HepG2 (cell line): ENCODE data around the gene USP11. TPM values are rescaled to one million over a fixed set of nuclear protein-coding genes. Genes with fewer than 3 reads are reported as not detected.

Experiments used
- AGO2 ChIP-seq: fragments of 200-400 bp; formaldehyde crosslinking; optimal IDR thresholded peaks from 2 replicates; pipeline ENCODE3; 2017; ENCODE audit warnings: mild to moderate bottlenecking, low read depth, low read length, moderate library complexity
- GATAD1 ChIP-seq: IDR thresholded peaks from 2 replicates; pipeline ENCODE4 v1.6.1; 2016; ENCODE audit warnings: missing genetic modification reagents, missing compliant biosample characterization
- RARA ChIP-seq: IDR thresholded peaks from 2 replicates; pipeline ENCODE4 v1.6.1; 2016; ENCODE audit warnings: missing genetic modification reagents, missing compliant biosample characterization
- YY1 ChIP-seq: IDR thresholded peaks from 2 replicates; pipeline ENCODE4 v1.6.1; 2011; ENCODE audit warnings: low read length, low read depth, moderate library complexity, mild to moderate bottlenecking; ENCODE audit not compliant: insufficient read depth, insufficient replicate concordance
- ZNF350 ChIP-seq: sonication (generic); formaldehyde crosslinking; IDR thresholded peaks from 2 replicates; pipeline ENCODE4 v1.4.0; 2020; ENCODE audit warnings: mild to moderate bottlenecking, low read depth, missing genetic modification reagents, borderline replicate concordance
- ZNF577 ChIP-seq: sonication (generic); formaldehyde crosslinking; IDR thresholded peaks from 2 replicates; pipeline ENCODE4 v1.4.0; 2020; ENCODE audit warnings: mild to moderate bottlenecking, low read depth, missing genetic modification reagents, borderline replicate concordance
- ZNF605 ChIP-seq: sonication (generic); formaldehyde crosslinking; IDR thresholded peaks from 2 replicates; pipeline ENCODE4 v1.8.0; 2022; ENCODE audit warnings: mild to moderate bottlenecking, missing genetic modification reagents
- polyA plus RNA-seq, 8 experiments: library from polyadenylated mRNA; depleted of rRNA in 3 of 8; stranded (reverse) in 7 of 8; unstranded in 1 of 8; fragments of >200 nt; fragmentation: Illumina TruSeq in 4 of 8; extraction: Trizol in 4 of 8; gene quantifications; 2 replicates each; pipeline versions ENCODE4 v1.2.1 to v1.2.3, GENCODE V29; 2011 to 2016; ENCODE audit warnings: low read depth in 4 of 8, missing spikeins in 1 of 8, mixed read lengths in 1 of 8; ENCODE audit not compliant: insufficient read depth in 1 of 8
- total RNA-seq, 5 experiments: library from RNA; depleted of rRNA; stranded (reverse); fragments of >200 nt; fragmentation: Illumina TruSeq; extraction: Trizol; gene quantifications; 2 replicates each; pipeline ENCODE4 v1.2.3, GENCODE V29; 2016; ENCODE audit warnings: low read depth in 1 of 5
- TF ChIP-seq, protein P1 (sequence below): sonication (generic); formaldehyde crosslinking; IDR thresholded peaks from 2 replicates; pipeline ENCODE4 v1.4.0; 2020; ENCODE audit warnings: missing genetic modification reagents
- TF ChIP-seq, protein P2 (sequence below): sonication (generic); formaldehyde crosslinking; IDR thresholded peaks from 2 replicates; pipeline ENCODE4 v1.9.0; 2021; ENCODE audit warnings: missing genetic modification reagents, borderline replicate concordance
- TF ChIP-seq, protein P3 (sequence below): sonication (generic); formaldehyde crosslinking; IDR thresholded peaks from 2 replicates; pipeline ENCODE4 v1.8.0; 2022; ENCODE audit warnings: mild to moderate bottlenecking, missing genetic modification reagents
- TF ChIP-seq, protein P4 (sequence below): sonication (generic); formaldehyde crosslinking; IDR thresholded peaks from 2 replicates; pipeline ENCODE4 v1.4.0; 2020; ENCODE audit warnings: missing genetic modification reagents, borderline replicate concordance
- TF ChIP-seq, protein P5 (sequence below): sonication (generic); formaldehyde crosslinking; IDR thresholded peaks from 2 replicates; pipeline ENCODE4 v1.8.1; 2023; ENCODE audit warnings: mild to moderate bottlenecking, missing genetic modification reagents
- TF ChIP-seq, protein P6 (sequence below): sonication (generic); formaldehyde crosslinking; IDR thresholded peaks from 2 replicates; pipeline ENCODE4 v1.8.0; 2022; ENCODE audit warnings: mild to moderate bottlenecking, missing genetic modification reagents; ENCODE audit not compliant: insufficient replicate concordance

Gene USP11
- total and polyA plus RNA-seq, 2 of the 13 experiments (the other 11 are each of a cell fraction or from before 2014, with no cell fraction given) = 23.8 to 31.7 TPM

DNA sequence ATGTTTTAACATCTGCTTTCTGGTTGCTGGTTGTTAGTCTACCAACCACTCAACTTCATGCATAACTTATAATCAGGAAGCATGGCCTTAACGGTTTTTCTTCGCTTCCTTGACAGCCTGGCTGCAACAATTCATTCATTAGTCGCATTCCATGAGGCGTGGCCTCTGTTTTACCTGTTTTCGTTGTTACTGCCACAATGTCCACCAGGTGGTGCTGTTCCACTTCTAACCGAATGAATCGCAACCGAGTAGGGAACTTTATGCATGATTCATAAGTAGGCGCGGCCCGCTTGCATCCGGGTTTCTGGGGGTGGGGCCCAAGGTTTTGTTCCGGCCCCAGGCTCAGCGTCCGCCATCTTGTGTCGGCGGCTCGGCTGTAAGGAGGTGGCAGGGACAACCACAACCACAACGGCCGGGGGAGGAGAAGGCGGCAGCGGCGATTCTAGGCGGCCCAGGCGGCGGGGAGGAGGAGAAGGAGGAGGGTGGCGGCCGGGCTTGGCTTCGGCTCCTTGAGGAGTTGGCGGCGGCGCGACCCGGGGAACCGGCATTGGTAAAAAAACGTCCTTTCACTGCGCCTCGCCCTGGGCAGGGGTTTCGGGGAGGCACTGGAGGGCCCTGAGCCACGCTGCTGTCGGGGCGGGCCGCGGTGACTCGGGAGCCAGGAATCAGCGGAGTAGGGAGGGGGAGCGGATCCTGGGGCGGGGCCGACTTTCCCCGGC lies 39.2 kb upstream of the USP11 start, which contains the start of gene UBA1 (continued):
- TF ChIP-seq, protein P1, sequence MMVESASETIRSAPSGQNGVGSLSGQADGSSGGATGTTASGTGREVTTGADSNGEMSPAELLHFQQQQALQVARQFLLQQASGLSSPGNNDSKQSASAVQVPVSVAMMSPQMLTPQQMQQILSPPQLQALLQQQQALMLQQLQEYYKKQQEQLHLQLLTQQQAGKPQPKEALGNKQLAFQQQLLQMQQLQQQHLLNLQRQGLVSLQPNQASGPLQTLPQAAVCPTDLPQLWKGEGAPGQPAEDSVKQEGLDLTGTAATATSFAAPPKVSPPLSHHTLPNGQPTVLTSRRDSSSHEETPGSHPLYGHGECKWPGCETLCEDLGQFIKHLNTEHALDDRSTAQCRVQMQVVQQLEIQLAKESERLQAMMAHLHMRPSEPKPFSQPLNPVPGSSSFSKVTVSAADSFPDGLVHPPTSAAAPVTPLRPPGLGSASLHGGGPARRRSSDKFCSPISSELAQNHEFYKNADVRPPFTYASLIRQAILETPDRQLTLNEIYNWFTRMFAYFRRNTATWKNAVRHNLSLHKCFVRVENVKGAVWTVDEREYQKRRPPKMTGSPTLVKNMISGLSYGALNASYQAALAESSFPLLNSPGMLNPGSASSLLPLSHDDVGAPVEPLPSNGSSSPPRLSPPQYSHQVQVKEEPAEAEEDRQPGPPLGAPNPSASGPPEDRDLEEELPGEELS (CRISPR knock-in tag) = peak; percentile 34; the same call in 1 of the 2 replicates
- peak; percentile 44; the same call in 1 of the 2 replicates for TF ChIP-seq ZNF350 (CRISPR knock-in tag)
- 0 out of 2 replicates have a peak, but pooled peaks have one; percentile 35 for TF ChIP-seq ZNF605 (CRISPR knock-in tag)
- TF ChIP-seq, protein P2, sequence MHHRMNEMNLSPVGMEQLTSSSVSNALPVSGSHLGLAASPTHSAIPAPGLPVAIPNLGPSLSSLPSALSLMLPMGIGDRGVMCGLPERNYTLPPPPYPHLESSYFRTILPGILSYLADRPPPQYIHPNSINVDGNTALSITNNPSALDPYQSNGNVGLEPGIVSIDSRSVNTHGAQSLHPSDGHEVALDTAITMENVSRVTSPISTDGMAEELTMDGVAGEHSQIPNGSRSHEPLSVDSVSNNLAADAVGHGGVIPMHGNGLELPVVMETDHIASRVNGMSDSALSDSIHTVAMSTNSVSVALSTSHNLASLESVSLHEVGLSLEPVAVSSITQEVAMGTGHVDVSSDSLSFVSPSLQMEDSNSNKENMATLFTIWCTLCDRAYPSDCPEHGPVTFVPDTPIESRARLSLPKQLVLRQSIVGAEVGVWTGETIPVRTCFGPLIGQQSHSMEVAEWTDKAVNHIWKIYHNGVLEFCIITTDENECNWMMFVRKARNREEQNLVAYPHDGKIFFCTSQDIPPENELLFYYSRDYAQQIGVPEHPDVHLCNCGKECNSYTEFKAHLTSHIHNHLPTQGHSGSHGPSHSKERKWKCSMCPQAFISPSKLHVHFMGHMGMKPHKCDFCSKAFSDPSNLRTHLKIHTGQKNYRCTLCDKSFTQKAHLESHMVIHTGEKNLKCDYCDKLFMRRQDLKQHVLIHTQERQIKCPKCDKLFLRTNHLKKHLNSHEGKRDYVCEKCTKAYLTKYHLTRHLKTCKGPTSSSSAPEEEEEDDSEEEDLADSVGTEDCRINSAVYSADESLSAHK (CRISPR knock-in tag) = no peak
- TF ChIP-seq, protein P3, sequence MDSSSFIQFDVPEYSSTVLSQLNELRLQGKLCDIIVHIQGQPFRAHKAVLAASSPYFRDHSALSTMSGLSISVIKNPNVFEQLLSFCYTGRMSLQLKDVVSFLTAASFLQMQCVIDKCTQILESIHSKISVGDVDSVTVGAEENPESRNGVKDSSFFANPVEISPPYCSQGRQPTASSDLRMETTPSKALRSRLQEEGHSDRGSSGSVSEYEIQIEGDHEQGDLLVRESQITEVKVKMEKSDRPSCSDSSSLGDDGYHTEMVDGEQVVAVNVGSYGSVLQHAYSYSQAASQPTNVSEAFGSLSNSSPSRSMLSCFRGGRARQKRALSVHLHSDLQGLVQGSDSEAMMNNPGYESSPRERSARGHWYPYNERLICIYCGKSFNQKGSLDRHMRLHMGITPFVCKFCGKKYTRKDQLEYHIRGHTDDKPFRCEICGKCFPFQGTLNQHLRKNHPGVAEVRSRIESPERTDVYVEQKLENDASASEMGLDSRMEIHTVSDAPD = 0 out of 2 replicates have a peak, but pooled peaks have one; percentile 29
- TF ChIP-seq YY1 = peak; percentile 94
- peak; percentile 81 for TF ChIP-seq AGO2
- TF ChIP-seq, protein P4, sequence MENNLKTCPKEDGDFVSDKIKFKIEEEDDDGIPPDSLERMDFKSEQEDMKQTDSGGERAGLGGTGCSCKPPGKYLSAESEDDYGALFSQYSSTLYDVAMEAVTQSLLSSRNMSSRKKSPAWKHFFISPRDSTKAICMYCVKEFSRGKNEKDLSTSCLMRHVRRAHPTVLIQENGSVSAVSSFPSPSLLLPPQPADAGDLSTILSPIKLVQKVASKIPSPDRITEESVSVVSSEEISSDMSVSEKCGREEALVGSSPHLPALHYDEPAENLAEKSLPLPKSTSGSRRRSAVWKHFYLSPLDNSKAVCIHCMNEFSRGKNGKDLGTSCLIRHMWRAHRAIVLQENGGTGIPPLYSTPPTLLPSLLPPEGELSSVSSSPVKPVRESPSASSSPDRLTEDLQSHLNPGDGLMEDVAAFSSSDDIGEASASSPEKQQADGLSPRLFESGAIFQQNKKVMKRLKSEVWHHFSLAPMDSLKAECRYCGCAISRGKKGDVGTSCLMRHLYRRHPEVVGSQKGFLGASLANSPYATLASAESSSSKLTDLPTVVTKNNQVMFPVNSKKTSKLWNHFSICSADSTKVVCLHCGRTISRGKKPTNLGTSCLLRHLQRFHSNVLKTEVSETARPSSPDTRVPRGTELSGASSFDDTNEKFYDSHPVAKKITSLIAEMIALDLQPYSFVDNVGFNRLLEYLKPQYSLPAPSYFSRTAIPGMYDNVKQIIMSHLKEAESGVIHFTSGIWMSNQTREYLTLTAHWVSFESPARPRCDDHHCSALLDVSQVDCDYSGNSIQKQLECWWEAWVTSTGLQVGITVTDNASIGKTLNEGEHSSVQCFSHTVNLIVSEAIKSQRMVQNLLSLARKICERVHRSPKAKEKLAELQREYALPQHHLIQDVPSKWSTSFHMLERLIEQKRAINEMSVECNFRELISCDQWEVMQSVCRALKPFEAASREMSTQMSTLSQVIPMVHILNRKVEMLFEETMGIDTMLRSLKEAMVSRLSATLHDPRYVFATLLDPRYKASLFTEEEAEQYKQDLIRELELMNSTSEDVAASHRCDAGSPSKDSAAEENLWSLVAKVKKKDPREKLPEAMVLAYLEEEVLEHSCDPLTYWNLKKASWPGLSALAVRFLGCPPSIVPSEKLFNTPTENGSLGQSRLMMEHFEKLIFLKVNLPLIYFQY = no peak
- TF ChIP-seq ZNF577 (CRISPR knock-in tag) = no peak
- no peak for TF ChIP-seq GATAD1 (CRISPR knock-in tag)
- TF ChIP-seq, protein P5, sequence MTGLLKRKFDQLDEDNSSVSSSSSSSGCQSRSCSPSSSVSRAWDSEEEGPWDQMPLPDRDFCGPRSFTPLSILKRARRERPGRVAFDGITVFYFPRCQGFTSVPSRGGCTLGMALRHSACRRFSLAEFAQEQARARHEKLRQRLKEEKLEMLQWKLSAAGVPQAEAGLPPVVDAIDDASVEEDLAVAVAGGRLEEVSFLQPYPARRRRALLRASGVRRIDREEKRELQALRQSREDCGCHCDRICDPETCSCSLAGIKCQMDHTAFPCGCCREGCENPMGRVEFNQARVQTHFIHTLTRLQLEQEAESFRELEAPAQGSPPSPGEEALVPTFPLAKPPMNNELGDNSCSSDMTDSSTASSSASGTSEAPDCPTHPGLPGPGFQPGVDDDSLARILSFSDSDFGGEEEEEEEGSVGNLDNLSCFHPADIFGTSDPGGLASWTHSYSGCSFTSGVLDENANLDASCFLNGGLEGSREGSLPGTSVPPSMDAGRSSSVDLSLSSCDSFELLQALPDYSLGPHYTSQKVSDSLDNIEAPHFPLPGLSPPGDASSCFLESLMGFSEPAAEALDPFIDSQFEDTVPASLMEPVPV (CRISPR knock-in tag) = peak; percentile 61; the same call in 1 of the 2 replicates
- TF ChIP-seq, protein P6, sequence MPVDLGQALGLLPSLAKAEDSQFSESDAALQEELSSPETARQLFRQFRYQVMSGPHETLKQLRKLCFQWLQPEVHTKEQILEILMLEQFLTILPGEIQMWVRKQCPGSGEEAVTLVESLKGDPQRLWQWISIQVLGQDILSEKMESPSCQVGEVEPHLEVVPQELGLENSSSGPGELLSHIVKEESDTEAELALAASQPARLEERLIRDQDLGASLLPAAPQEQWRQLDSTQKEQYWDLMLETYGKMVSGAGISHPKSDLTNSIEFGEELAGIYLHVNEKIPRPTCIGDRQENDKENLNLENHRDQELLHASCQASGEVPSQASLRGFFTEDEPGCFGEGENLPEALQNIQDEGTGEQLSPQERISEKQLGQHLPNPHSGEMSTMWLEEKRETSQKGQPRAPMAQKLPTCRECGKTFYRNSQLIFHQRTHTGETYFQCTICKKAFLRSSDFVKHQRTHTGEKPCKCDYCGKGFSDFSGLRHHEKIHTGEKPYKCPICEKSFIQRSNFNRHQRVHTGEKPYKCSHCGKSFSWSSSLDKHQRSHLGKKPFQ (CRISPR knock-in tag) = no peak
- TF ChIP-seq RARA (CRISPR knock-in tag) = peak; percentile 4; the same call in 1 of the 2 replicates
